K562 (cell line): ENCODE measurements around the gene MTG2. TPM values are rescaled to one million over a fixed set of nuclear protein-coding genes. Genes with fewer than 3 reads are reported as not detected.

ENCODE experiments used
- ATAC-seq: fragments of 200-7000 bp; cut with Tn5 transposase; 3 replicates; pipeline ENCODE4 v1.9.1; 2020; ENCODE audit warnings: moderate library complexity
- BruUV-seq: library from RNA; stranded (reverse); fragments of 400-500 nt; replicated peaks from 2 replicates; lab custom pipeline; 2021; lab: Mats Ljungman, UMichigan
- CTCF ChIA-PET: fragments of 300-600 bp; formaldehyde crosslinking; extraction: SDS; loops from one replicate; lab custom pipeline; 2021; ENCODE audit warnings: low intra/inter-chr PET ratio; lab: Yijun Ruan, JAX
- POLR2A ChIA-PET: fragments of 300-600, 350-650 bp; sonication (Branson Sonifier 250); formaldehyde crosslinking; extraction: SDS; loops from one replicate; lab custom pipeline; 2021; ENCODE audit warnings: antibody characterized with exemption, inconsistent platforms; lab: Yijun Ruan, JAX
- DNase-seq, 4 experiments: peaks; one replicate each; pipeline versions ENCODE4 v3.0.0 to v3.0.0-alpha.2; 2011 to 2018; ENCODE audit warnings: low spot score in 3 of 4, mixed read lengths in 3 of 4; ENCODE audit errors: extremely low read depth in 1 of 4
- FAIRE-seq: peaks from 2 replicates; lab custom pipeline; 2011; peaks lifted over from hg19 to GRCh38; lab: Jason Lieb, UNC
- H2AFZ ChIP-seq: 2 replicates; pipeline ENCODE4 v1.6.0; 2011; ENCODE audit warnings: low read depth, low read length, control low read depth, inconsistent platforms
- H3K27ac ChIP-seq: fragments of 200-600 bp; 3 replicates; pipeline ENCODE4 v1.8.0; 2011; ENCODE audit warnings: low read depth, mild to moderate bottlenecking, control low read depth, inconsistent platforms, low read length, moderate library complexity, mixed read lengths; ENCODE audit errors: extremely low read depth
- H3K27me3 ChIP-seq, 2 experiments: fragments of 300-600 bp in 1 of 2; 2 replicates in 1 of 2; 3 replicates in 1 of 2; pipeline versions ENCODE4 v1.6.0 to v1.8.0; 2011; ENCODE audit warnings: inconsistent platforms in 2 of 2, low read length in 2 of 2, mild to moderate bottlenecking in 1 of 2, mixed read lengths in 1 of 2, moderate library complexity in 1 of 2; ENCODE audit not compliant: control insufficient read depth in 2 of 2, insufficient read depth in 2 of 2
- H3K36me3 ChIP-seq: fragments of 300-600 bp; 3 replicates; pipeline ENCODE4 v1.8.0; 2011; ENCODE audit warnings: mild to moderate bottlenecking, low read length, inconsistent platforms; ENCODE audit not compliant: control insufficient read depth, insufficient read depth
- H3K4me1 ChIP-seq, 2 experiments: fragments of 200-600 bp in 1 of 2; replicated peaks in 1 of 2; 2 replicates in 1 of 2; 3 replicates in 1 of 2; pipeline versions ENCODE4 v1.5.1 to v1.8.0; 2011; ENCODE audit warnings: inconsistent platforms in 2 of 2, low read length in 2 of 2, mild to moderate bottlenecking in 1 of 2, mixed read lengths in 1 of 2, moderate library complexity in 1 of 2; ENCODE audit not compliant: control insufficient read depth in 2 of 2, insufficient read depth in 2 of 2
- H3K4me2 ChIP-seq: 2 replicates; pipeline ENCODE4 v1.6.1; 2011; ENCODE audit warnings: low read length, control low read depth, inconsistent platforms, mixed read lengths; ENCODE audit not compliant: insufficient read depth
- H3K4me3 ChIP-seq: fragments of 200-600 bp; sonication (generic), shearing (Covaris generic); 2 replicates; pipeline ENCODE4 v1.5.1; 2016; ENCODE audit warnings: control low read depth, inconsistent platforms
- H3K79me2 ChIP-seq: fragments of 200-600 bp; 3 replicates; pipeline ENCODE4 v1.8.0; 2011; ENCODE audit warnings: low read length, inconsistent platforms; ENCODE audit not compliant: control insufficient read depth, insufficient read depth
- H3K9ac ChIP-seq, 2 experiments: 2 replicates each; pipeline versions ENCODE4 v1.6.0 to v1.6.1; 2011; ENCODE audit warnings: low read depth in 2 of 2, low read length in 2 of 2, control low read depth in 1 of 2, inconsistent platforms in 1 of 2, mild to moderate bottlenecking in 1 of 2, mixed read lengths in 1 of 2; ENCODE audit not compliant: insufficient read depth in 1 of 2
- H3K9me1 ChIP-seq: one replicate; pipeline ENCODE4 v1.6.0; 2011; ENCODE audit warnings: inconsistent platforms, mild to moderate bottlenecking, low read length, moderate library complexity; ENCODE audit not compliant: control insufficient read depth, insufficient read depth
- H3K9me3 ChIP-seq: replicated peaks from 2 replicates; pipeline ENCODE4 v1.5.1; 2011; ENCODE audit warnings: low read depth, low read length, inconsistent platforms; ENCODE audit not compliant: control insufficient read depth, insufficient read depth
- H4K20me1 ChIP-seq: replicated peaks from 2 replicates; pipeline ENCODE4 v1.6.1; 2011; ENCODE audit warnings: low read length, inconsistent platforms, mixed read lengths; ENCODE audit not compliant: control insufficient read depth, insufficient read depth
- BDP1 ChIP-seq: IDR thresholded peaks from 3 replicates; pipeline ENCODE4 v1.6.1; 2011; ENCODE audit not compliant: insufficient read length, insufficient read depth
- ERF ChIP-seq: fragments of 450-650 bp; formaldehyde crosslinking; IDR thresholded peaks from 2 replicates; pipeline ENCODE4 v1.4.0; 2020; ENCODE audit warnings: mild to moderate bottlenecking, mixed read lengths
- RBM22 ChIP-seq: fragments of 200-400 bp; formaldehyde crosslinking; IDR thresholded peaks from 2 replicates; pipeline ENCODE4 v1.6.1; 2018; ENCODE audit warnings: low read length, low read depth; ENCODE audit not compliant: poor library complexity, severe bottlenecking
- SOX6 ChIP-seq: fragments of 450-650 bp; IDR thresholded peaks from 2 replicates; pipeline ENCODE4 v1.6.1; 2014; ENCODE audit warnings: mild to moderate bottlenecking
- SREBF2 ChIP-seq: sonication (generic); formaldehyde crosslinking; IDR thresholded peaks from 2 replicates; pipeline ENCODE4 v1.4.0; 2020; ENCODE audit warnings: mild to moderate bottlenecking, missing genetic modification reagents
- TAF7 ChIP-seq: fragments of 450-650 bp; IDR thresholded peaks from 2 replicates; pipeline ENCODE4 v1.6.1; 2016; ENCODE audit warnings: missing genetic modification characterization, missing compliant biosample characterization
- ZSCAN29 ChIP-seq: fragments of 450-650 bp; IDR thresholded peaks from 2 replicates; pipeline ENCODE4 v1.6.1; 2017
- WGBS: fragments of 100-300 bp; shearing (Covaris generic); methylation state at CpG from one replicate; pipeline ENCODE4 v1.1.6; 2016; ENCODE audit warnings: low coverage, mixed read lengths; ENCODE audit not compliant: insufficient coverage; ENCODE audit errors: missing lambda C conversion rate; 5-methylcytosine and 5-hydroxymethylcytosine counted together
- in situ Hi-C: fragments of 300-500 bp; cut with MboI; formaldehyde crosslinking; loops from 4 replicates; pipeline ENCODE4 v1.15.0; 2018; ENCODE audit warnings: inconsistent platforms, mixed read lengths
- intact Hi-C: fragments of 100-400 bp; cut with micrococcal nuclease; formaldehyde crosslinking; loops from 2 replicates; pipeline ENCODE4 v1.14.2; 2022
- polyA plus RNA-seq, 8 experiments: library from polyadenylated mRNA; depleted of rRNA in 4 of 8; stranded (reverse) in 5 of 8; unstranded in 3 of 8; fragments of >200 nt; fragmentation: Nextera tagmentation in 2 of 8; fragmentation: Illumina TruSeq in 1 of 8; extraction: Ambion mirVana in 2 of 8; extraction: Trizol in 1 of 8; gene quantifications; 2 replicates each; pipeline versions ENCODE4 v1.2.1 to v1.2.3, GENCODE V29; 2011 to 2014; ENCODE audit warnings: inconsistent platforms in 1 of 8, missing spikeins in 1 of 8
- total RNA-seq, 7 experiments: library from RNA; depleted of rRNA in 6 of 7; stranded (reverse); fragments of >200 nt in 6 of 7; fragmentation: Illumina TruSeq in 2 of 7; extraction: Trizol in 2 of 7; gene quantifications; 2 replicates each; pipeline versions ENCODE4 v1.2.1 to v1.2.3, GENCODE V29; 2011 to 2021; ENCODE audit warnings: low replicate concordance in 1 of 7
- TF ChIP-seq, protein P1 (sequence below): fragments of 450-650 bp; IDR thresholded peaks from 2 replicates; pipeline ENCODE4 v1.6.1; 2018; ENCODE audit not compliant: partially characterized antibody
- TF ChIP-seq, protein P2 (sequence below): fragments of 250-450 bp; sonication (Bioruptor Pico); IDR thresholded peaks from 2 replicates; pipeline ENCODE4 v1.5.1; 2021; ENCODE audit warnings: mild to moderate bottlenecking

MTG2 gene
- total and polyA plus RNA-seq, 9 of the 15 experiments (the other 6 are each of a cell fraction or from before 2014, with no cell fraction given), result 8.7 to 67.5 (median 44.5) TPM

DNA sequence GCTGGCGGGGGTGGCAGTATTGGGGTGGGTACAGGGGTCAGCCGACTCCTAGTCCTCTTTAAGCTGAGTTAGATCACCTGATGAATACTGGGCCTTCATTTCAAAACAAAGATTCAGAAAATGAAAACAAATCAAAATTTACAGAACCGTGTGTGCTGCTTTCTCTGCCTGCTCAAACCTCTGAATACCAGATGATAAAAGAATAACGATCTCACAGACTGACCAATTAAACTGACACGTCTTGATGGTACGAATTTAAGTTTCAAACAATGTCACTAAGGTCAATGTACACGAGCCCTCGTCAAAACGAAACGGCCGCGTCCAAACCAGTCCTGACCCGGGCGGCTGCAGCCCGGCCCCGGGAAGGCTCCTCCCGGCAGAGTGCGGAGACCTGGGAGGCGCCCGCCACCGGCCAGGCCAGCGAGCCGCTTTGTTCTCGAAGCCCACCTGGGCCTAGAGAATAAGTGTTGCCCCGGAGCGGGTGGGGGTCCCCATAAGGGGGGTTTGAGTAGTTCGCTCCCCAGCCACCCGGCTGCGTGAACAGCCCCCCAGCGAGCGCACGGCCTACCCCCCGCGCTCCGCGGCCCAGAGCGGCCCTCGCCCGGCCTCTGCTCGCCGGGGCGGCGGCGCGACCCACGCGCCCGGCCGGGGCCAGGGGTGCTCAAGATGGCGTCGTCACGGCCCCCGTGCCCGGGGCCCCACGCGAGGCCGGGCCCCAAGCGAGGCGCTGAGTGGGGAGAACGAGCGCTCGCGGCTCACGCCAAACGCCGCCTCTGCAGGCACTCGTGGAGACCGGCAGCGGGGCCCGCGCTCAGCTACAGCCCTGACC is 40.4 kb upstream of the MTG2 start:
- in situ Hi-C loops, result no loop called here
- intact Hi-C loops, result loop anchor here (5.0 to 10.0 kb wide), 4 partner anchors 75 to 242 kb away; partner anchors contain the start of genes RPS21 and TAF4
- H3K4me2 ChIP-seq, result peak overlapping the region; percentile 80
- no peak for TF ChIP-seq ZSCAN29
- TF ChIP-seq, protein P1, sequence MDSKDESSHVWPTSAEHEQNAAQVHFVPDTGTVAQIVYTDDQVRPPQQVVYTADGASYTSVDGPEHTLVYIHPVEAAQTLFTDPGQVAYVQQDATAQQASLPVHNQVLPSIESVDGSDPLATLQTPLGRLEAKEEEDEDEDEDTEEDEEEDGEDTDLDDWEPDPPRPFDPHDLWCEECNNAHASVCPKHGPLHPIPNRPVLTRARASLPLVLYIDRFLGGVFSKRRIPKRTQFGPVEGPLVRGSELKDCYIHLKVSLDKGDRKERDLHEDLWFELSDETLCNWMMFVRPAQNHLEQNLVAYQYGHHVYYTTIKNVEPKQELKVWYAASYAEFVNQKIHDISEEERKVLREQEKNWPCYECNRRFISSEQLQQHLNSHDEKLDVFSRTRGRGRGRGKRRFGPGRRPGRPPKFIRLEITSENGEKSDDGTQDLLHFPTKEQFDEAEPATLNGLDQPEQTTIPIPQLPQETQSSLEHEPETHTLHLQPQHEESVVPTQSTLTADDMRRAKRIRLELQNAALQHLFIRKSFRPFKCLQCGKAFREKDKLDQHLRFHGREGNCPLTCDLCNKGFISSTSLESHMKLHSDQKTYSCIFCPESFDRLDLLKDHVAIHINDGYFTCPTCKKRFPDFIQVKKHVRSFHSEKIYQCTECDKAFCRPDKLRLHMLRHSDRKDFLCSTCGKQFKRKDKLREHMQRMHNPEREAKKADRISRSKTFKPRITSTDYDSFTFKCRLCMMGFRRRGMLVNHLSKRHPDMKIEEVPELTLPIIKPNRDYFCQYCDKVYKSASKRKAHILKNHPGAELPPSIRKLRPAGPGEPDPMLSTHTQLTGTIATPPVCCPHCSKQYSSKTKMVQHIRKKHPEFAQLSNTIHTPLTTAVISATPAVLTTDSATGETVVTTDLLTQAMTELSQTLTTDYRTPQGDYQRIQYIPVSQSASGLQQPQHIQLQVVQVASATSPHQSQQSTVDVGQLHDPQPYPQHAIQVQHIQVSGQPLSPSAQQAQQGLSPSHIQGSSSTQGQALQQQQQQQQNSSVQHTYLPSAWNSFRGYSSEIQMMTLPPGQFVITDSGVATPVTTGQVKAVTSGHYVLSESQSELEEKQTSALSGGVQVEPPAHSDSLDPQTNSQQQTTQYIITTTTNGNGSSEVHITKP, result no peak
- no peak for TF ChIP-seq SREBF2 (CRISPR knock-in tag)
- TF ChIP-seq, protein P2, sequence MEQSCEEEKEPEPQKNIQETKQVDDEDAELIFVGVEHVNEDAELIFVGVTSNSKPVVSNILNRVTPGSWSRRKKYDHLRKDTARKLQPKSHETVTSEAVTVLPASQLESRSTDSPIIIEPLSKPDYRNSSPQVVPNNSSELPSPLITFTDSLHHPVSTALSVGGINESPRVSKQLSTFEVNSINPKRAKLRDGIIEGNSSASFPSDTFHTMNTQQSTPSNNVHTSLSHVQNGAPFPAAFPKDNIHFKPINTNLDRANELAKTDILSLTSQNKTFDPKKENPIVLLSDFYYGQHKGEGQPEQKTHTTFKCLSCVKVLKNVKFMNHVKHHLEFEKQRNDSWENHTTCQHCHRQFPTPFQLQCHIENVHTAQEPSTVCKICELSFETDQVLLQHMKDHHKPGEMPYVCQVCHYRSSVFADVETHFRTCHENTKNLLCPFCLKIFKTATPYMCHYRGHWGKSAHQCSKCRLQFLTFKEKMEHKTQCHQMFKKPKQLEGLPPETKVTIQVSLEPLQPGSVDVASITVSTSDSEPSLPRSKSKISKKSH (CRISPR knock-in tag), result no peak
- peak; percentile 23 for TF ChIP-seq RBM22
- no peak for TF ChIP-seq SOX6
- no peak for TF ChIP-seq TAF7 (tag)
- no peak for TF ChIP-seq BDP1
- TF ChIP-seq ERF (CRISPR knock-in tag), result 0 out of 2 replicates have a peak, but pooled peaks have one; percentile 16

More for the DNA sequence above, 40.4 kb upstream of the MTG2 start:
- H4K20me1 ChIP-seq, result peaks cover 48% of the 10 kb centered on the region
- peak overlapping the region; percentile 90 to 97 for H3K9ac ChIP-seq
- H3K79me2 ChIP-seq, result peaks cover 82% of the 10 kb centered on the region
- no peaks in the 10 kb centered on the region for H3K9me1 ChIP-seq
- BruUV-seq, result no TSS peak
- H3K27ac ChIP-seq, result peak overlapping the region; percentile 91
- no peaks in the 10 kb centered on the region for H3K27me3 ChIP-seq
- H3K4me1 ChIP-seq, result peaks cover 33 to 49% of the 10 kb centered on the region in 2 experiments; a peak in 4 of 5 replicates
- H3K4me3 ChIP-seq, result peak overlapping the region; percentile 89
- FAIRE-seq (no peak), DNase-seq (peak in 2 of 4 experiments; percentile 29 to 40), ATAC-seq (peak; percentile 30; the same call in 2 of the 3 replicates)
- WGBS, result 1% methylated on average over 43 of the region's 71 CpGs
- no peaks in the 10 kb centered on the region for H3K9me3 ChIP-seq
- POLR2A ChIA-PET, result interaction anchor here (0.6 to 2.3 kb wide), 9 partner anchors 8 to 123 kb away, joined by 3 to 10 read pairs (median 4); partner anchors contain the start of gene LSM14B
- peaks cover 72% of the 10 kb centered on the region for H3K36me3 ChIP-seq
- CTCF ChIA-PET, result no interaction called here
- H2AFZ ChIP-seq, result peak overlapping the region; percentile 53; the same call in 1 of the 2 replicates
